PC-3 (cell line): ENCODE measurements around the gene MGAT4A.

ENCODE experiments used
- EZH2 ChIP-seq: fragments of 300-600 bp; sonication (generic); IDR thresholded peaks from one replicate; pipeline ENCODE4 v1.6.1; 2017; ENCODE audit warnings: antibody characterized with exemption, mild to moderate bottlenecking, low read length; ENCODE audit not compliant: unreplicated experiment
- TF ChIP-seq, protein P1 (sequence below): fragments of 300-600 bp; sonication (generic); conservative IDR thresholded peaks from 2 replicates; pipeline ENCODE4 v1.5.1; 2017; ENCODE audit warnings: antibody characterized with exemption, low read depth, mild to moderate bottlenecking, low read length

GRCh38 chr2:98749066-98749450 lies 18.1 kb upstream of the MGAT4A start:
- TF ChIP-seq, protein P1, sequence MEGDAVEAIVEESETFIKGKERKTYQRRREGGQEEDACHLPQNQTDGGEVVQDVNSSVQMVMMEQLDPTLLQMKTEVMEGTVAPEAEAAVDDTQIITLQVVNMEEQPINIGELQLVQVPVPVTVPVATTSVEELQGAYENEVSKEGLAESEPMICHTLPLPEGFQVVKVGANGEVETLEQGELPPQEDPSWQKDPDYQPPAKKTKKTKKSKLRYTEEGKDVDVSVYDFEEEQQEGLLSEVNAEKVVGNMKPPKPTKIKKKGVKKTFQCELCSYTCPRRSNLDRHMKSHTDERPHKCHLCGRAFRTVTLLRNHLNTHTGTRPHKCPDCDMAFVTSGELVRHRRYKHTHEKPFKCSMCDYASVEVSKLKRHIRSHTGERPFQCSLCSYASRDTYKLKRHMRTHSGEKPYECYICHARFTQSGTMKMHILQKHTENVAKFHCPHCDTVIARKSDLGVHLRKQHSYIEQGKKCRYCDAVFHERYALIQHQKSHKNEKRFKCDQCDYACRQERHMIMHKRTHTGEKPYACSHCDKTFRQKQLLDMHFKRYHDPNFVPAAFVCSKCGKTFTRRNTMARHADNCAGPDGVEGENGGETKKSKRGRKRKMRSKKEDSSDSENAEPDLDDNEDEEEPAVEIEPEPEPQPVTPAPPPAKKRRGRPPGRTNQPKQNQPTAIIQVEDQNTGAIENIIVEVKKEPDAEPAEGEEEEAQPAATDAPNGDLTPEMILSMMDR, result no peak
- no peak for TF ChIP-seq EZH2
